Bronchial epithelial cell (primary cell): ENCODE measurements around the gene SH3BP2. TPM values are rescaled to one million over a fixed set of nuclear protein-coding genes. Genes with fewer than 3 reads are reported as not detected.

ENCODE experiments used
- DNase-seq: peaks from one replicate; pipeline ENCODE4 v3.0.0-alpha.2; 2010; ENCODE audit warnings: low read depth
- FAIRE-seq: peaks from 2 replicates; lab custom pipeline; 2011; peaks lifted over from hg19 to GRCh38; lab: Jason Lieb, UNC
- H3K27me3 ChIP-seq: 2 replicates; pipeline ENCODE4 v1.5.1; 2011; ENCODE audit warnings: low read length; ENCODE audit not compliant: control insufficient read depth, insufficient read depth
- H3K36me3 ChIP-seq: 2 replicates; pipeline ENCODE4 v1.5.1; 2011; ENCODE audit warnings: low read length; ENCODE audit not compliant: control insufficient read depth, insufficient read depth
- H3K4me3 ChIP-seq: 2 replicates; pipeline ENCODE4 v1.5.1; 2011; ENCODE audit warnings: mild to moderate bottlenecking, low read depth, low read length, control low read depth
- total RNA-seq: library from RNA; depleted of rRNA; stranded (reverse); fragments of >200 nt; gene quantifications from 2 replicates; pipeline ENCODE4 v1.2.1, GENCODE V29; 2014
- TF ChIP-seq, protein P1 (sequence below): IDR thresholded peaks from 2 replicates; pipeline ENCODE4 v1.5.1; 2011; ENCODE audit warnings: mild to moderate bottlenecking, moderate library complexity, low read length, control low read depth, inconsistent platforms; ENCODE audit not compliant: insufficient read depth, severe bottlenecking

The SH3BP2 gene
- total RNA-seq, 1 donor from 2014 or later, result 31.1 TPM

DNA sequence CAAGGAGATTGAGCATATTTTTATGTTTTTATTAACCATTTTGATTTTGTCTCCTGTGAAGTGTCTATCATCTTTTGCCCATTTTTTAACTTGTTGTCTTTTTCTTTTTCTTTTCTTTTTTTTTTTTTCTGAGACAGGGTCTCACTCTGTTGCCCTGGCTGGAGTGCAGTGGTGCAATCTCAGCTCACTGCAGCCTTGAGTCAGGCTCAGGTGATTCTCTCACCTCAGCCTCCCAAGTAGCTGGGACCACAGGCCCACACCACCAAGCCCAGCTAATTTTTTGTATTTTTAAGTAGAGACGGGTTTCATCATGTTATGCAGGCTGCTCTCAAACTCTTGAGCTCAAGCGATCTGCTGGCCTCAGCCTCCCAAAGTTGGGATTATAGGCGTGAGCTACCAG is 46.2 kb downstream of the SH3BP2 start:
- no peak for FAIRE-seq
- no peaks in the 10 kb centered on the region for H3K27me3 ChIP-seq
- no peak overlapping the region for H3K4me3 ChIP-seq
- no peak for DNase-seq
- TF ChIP-seq, protein P1, sequence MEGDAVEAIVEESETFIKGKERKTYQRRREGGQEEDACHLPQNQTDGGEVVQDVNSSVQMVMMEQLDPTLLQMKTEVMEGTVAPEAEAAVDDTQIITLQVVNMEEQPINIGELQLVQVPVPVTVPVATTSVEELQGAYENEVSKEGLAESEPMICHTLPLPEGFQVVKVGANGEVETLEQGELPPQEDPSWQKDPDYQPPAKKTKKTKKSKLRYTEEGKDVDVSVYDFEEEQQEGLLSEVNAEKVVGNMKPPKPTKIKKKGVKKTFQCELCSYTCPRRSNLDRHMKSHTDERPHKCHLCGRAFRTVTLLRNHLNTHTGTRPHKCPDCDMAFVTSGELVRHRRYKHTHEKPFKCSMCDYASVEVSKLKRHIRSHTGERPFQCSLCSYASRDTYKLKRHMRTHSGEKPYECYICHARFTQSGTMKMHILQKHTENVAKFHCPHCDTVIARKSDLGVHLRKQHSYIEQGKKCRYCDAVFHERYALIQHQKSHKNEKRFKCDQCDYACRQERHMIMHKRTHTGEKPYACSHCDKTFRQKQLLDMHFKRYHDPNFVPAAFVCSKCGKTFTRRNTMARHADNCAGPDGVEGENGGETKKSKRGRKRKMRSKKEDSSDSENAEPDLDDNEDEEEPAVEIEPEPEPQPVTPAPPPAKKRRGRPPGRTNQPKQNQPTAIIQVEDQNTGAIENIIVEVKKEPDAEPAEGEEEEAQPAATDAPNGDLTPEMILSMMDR, result no peak
- peaks cover 17% of the 10 kb centered on the region for H3K36me3 ChIP-seq

DNA sequence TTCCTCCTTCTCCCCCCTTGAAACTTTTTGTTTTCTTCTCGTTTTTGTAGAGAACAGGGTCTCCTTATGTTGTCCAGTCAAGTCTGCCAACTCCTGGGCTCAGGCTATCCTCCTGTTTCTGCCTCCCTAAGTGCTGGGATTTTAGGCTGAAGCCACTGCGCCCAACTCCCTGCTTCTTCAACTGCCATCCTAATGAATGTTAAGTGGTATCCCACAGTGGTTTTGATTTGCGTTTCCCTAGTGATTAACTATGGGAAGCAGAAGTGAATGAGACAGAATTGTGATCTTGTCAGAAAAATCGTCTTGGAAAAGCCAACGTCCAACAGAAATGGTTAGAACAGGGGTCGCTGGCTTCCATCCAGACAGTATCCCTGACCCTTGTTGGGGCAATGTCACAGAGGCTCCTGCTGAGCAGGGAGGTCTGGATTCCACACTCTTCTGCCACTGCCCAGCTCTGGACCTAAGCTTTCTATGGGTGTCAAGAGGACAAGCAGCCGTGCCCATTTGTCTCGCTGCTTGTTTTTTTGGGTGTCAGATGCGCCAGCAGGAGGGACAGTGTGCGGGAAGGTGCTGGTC is 49.9 kb downstream of the SH3BP2 start:
- peaks cover 1% of the 10 kb centered on the region for H3K36me3 ChIP-seq
- FAIRE-seq (no peak), DNase-seq (peak; percentile 18)
- TF ChIP-seq, protein P1, result no peak
- peak overlapping the region; percentile 84 for H3K4me3 ChIP-seq
- no peaks in the 10 kb centered on the region for H3K27me3 ChIP-seq

DNA sequence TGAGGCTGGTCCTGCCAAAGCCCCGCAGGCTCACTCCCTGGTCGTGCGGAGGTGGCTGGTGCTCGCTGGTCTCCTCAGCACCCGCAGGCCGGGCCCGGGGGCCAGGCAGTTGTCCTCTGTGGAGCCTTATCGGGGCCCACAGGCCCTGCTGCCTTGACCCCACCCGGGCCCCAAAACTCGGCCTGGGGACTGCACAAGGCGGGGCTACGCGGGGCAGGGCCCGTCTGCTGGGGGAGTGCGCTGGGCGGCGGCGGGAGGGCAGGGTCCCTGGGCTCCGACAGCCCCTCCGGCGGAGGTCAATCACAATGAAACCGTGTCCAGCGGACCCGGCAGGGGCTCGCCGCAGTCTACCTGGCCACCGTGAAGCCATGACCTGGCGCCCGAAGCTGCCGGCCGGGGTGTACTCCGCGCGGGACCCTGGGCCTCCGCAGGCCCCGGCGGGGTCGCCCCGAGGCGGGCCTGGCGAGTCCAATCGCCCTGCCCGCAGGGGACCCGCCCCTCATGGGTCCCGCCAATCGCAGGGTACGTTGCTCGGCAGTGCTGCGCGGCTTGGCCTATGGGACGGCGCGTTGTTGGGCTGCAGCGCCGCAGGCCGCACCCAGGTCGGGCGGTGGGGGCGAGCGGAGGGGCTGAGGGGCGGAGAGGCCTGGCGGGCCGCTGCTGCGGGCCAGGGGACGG is 50.5 kb downstream of the SH3BP2 start, which contains the start of gene ADD1:
TSS of gene ADD1 (plus strand) at position 582 of the 678 bp plus-strand sequence. CDS start 32,072 bp downstream, outside the sequence.
- FAIRE-seq, result no peak
- H3K27me3 ChIP-seq, result no peaks in the 10 kb centered on the region
- peaks cover 1% of the 10 kb centered on the region for H3K36me3 ChIP-seq
- TF ChIP-seq, protein P1, result no peak
- DNase-seq, result peak; percentile 80
- peak within 1 kb of the TSS; percentile 84 for H3K4me3 ChIP-seq

DNA sequence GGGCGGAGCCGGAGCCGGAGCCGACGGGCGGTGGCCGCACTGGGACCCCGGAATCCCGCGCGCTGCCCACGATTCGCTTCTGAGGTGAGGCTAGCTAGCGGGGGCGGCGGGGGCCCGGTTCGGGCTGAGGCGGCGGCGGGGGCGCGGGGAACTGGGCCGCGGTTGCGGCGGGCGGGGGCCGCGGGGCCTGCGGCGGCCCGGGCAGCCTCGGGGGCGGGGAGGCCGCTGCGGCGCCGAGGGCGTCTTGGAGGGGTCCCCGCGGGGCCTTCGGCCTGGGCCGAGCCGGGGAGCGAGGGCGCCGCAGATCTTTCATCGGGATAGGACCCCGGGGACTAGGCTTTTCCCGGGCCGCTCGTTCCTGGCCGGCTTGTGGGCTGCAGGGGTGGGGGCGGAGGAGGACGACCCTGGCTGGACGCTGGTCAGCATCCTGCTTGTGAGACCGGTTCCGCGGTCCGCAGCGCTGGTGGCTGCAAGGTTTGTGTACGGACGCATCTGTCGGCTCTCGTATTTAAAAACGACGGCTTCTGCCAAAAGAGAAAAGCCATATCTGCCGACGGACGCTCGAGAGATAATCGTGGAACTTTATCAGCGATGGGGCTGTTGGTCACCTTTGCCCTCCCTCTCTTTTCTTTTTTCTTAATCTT is 51.2 kb downstream of the SH3BP2 start:
- DNase-seq (no peak), FAIRE-seq (no peak)
- no peaks in the 10 kb centered on the region for H3K36me3 ChIP-seq
- H3K27me3 ChIP-seq, result no peaks in the 10 kb centered on the region
- peak overlapping the region; percentile 84 for H3K4me3 ChIP-seq
- TF ChIP-seq, protein P1, result no peak

DNA sequence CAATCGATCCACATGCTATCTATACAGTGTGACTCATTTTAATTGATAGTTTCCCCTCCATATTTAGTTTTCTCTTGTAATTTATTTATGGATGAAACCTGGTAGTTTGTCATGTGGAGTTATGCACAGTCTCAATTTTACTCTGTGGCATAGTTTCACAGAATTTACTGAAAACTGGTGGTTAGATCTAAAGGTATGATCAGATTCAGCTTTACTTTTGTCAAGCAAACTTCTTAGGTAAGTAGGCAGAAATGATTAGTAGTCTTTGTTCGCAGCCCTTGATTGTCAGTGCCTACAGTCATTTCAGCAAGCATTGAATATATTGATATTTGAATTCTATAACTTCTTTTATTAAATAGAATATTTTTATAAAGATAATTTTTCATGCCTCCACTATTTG is 53.3 kb downstream of the SH3BP2 start:
- TF ChIP-seq, protein P1, result no peak
- H3K36me3 ChIP-seq, result no peaks in the 10 kb centered on the region
- FAIRE-seq, result no peak

More for the DNA sequence above, 53.3 kb downstream of the SH3BP2 start:
- H3K27me3 ChIP-seq, result no peaks in the 10 kb centered on the region
- no peak for DNase-seq
- no peak overlapping the region for H3K4me3 ChIP-seq
